GM12801 (cell line): ENCODE results near the gene GNAL.

Experiments
- TF ChIP-seq, protein P1 (sequence below): IDR thresholded peaks from one replicate; pipeline ENCODE4 v1.5.1; 2011; ENCODE audit warnings: control low read depth; ENCODE audit not compliant: insufficient read length; ENCODE audit errors: extremely low read depth

The GNAL gene

DNA sequence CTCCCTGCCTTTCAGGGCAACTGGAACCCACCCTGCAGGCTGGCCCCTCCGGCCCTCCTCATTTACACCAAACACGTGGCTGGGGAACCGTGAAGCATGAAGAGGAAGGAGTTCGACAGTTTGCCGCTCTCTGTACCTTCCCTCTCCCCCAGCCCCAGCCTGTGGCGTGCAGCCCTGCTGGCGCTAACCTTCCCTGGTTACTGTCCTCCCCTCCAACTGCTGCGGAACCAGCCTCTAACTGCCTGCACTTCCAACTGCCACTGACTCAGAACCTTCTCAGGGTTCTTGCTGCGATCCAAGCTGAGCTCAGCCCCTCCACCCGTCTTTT lies 19.2 kb upstream of the GNAL start:
- TF ChIP-seq, protein P1, sequence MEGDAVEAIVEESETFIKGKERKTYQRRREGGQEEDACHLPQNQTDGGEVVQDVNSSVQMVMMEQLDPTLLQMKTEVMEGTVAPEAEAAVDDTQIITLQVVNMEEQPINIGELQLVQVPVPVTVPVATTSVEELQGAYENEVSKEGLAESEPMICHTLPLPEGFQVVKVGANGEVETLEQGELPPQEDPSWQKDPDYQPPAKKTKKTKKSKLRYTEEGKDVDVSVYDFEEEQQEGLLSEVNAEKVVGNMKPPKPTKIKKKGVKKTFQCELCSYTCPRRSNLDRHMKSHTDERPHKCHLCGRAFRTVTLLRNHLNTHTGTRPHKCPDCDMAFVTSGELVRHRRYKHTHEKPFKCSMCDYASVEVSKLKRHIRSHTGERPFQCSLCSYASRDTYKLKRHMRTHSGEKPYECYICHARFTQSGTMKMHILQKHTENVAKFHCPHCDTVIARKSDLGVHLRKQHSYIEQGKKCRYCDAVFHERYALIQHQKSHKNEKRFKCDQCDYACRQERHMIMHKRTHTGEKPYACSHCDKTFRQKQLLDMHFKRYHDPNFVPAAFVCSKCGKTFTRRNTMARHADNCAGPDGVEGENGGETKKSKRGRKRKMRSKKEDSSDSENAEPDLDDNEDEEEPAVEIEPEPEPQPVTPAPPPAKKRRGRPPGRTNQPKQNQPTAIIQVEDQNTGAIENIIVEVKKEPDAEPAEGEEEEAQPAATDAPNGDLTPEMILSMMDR, result no peak

DNA sequence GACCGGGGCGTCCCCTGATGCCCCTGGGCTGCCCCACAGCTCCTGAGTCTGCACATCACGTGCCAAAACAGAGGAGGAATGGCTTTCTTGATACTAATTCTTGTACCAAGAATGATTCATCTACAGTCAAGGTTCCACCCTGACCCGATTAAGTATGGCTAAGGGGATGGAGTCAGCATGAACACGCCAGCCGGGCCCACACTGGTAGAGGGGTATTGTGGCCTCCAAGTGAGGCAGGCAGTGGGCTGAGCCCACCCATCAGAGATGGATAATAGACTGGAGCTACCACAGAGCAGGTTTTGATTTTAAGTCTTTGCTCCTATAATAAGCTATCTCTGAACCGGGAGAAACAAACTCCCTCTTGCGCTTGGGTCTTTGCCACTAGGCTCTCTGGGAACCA lies 17.9 kb upstream of the GNAL start:
- TF ChIP-seq, protein P1, result no peak

DNA sequence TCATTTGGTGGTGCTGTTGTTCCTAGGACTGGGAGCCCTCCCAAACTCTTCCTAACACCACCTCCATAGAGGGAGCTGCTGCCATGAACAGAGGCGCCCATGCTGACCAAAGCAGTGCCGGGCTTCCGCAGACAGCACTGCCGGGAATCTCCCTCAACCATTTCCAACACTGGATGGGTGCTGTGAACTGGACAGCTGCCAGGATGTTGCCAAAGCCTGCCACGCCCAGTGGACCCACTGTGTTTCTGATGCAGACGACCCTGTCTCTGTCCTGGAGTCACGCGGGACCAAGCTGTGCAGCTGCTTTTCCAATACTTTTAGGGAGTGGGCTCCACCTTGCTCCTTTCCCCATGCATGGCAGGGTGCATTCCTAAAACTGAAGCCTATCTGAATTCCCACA lies 16.9 kb upstream of the GNAL start:
- TF ChIP-seq, protein P1, result no peak

DNA sequence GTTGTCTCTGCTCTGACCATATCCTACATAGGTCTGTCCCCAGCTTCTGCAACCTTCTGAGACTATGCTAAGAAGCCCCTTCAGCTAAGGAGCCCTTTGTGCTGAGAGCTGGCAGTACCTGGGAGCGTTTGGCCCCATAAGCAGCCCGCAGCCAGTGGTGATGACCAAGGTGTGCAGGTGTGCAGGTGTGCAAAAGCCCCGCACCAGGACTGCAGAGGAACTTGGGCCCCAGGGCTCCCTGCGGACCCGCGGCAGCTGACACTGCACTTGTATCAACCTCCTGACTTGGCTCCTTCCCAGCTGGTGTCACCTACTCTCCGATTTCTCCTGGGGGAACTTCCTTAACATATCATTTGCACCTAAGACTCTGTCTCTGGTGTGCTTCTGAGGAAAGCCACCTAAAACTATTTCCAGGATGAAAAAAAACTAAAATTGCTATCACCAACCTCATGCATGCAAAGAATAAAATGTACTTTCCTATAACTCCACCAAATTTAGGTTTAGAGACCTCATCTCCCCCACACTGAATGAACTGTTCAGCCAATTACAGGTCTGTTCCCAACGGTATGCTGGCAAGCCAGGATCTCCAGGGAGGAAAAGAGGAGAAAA lies 16.1 kb upstream of the GNAL start:
- TF ChIP-seq, protein P1, result no peak

DNA sequence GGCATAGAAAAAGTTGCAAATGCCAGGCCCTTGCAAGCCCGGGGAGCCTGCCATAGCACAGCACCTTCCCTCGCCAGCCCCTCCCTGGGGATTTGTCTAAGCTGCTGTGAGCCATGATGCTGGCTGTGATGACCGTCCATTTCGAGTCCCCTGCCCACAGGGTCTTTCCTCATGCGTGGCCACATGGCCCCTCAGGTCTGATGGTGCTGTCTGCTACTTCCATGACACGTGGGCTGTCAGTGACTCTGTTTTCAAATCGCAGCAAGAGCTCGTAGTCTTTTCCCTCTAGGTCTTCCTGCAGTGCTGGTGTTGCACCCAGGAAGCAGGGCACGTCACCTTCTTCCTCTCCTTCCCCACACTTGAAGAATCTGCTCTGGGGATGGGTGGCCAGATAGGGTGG lies 15.5 kb upstream of the GNAL start:
- TF ChIP-seq, protein P1, result no peak

DNA sequence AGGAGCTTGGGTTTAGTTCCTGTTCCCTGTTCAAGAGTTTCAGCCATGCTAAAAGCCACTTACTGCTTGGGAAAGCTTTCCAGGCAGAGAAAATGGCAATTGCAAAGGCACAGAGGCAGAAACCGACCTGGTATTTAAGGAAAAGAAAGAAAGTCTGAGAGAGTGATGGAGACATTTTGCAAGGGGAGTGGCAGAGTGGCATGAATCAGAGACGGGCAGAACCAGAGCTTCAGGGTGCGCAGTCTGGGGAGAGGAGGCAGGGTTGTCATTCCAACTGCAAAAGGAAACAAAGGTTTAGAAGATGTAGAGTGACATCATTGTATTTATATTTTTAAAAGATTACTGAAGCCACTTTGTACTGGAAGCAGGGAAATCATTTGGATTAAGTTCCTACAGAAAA lies 14.9 kb upstream of the GNAL start:
- TF ChIP-seq, protein P1, result no peak

DNA sequence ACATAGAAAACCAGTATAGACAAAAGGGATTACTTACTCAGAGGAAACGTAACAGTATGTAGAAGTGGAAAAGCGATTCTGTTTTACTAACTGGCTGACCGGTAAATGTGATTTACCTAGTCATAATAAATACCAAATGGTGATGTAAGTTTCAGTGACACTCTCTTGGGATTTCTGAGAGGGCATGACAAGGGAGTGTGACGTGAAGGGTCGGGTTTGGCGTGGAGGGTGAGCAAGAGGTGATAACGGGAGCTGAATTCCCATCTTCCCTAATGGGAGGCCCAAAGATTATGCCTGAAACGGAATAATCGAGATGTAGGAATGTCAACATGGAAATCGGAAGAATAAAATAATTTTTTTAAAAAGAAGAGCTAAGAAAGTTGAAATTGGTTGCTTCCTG lies 12.7 kb upstream of the GNAL start:
- TF ChIP-seq, protein P1, result no peak

DNA sequence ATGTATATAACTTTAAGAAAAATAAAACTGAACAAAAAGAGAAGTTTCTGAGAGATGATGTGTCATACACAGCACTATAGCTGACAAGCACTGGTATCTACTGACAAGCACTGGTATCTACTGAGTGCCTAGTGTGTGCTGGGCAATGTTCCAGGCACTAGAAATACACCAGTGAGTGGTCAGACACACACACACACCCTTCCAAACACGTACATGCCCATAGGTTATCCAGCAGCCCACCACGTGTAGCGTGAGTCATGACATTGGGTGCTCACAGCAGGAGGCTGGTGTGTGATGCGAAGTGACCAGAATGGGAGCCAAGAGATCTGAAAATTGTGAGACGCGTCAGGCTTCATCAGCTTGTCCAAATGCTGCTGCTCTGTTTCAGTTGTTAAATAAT lies 12.2 kb upstream of the GNAL start:
- TF ChIP-seq, protein P1, result no peak
